ENCODE measurements around the gene SPINDOC. TPM values are rescaled to one million over a fixed set of nuclear protein-coding genes. Genes with fewer than 3 reads are reported as not detected.

The SPINDOC gene
- total RNA-seq, 1 experiment from 2014 or later, result 50.9 TPM

DNA sequence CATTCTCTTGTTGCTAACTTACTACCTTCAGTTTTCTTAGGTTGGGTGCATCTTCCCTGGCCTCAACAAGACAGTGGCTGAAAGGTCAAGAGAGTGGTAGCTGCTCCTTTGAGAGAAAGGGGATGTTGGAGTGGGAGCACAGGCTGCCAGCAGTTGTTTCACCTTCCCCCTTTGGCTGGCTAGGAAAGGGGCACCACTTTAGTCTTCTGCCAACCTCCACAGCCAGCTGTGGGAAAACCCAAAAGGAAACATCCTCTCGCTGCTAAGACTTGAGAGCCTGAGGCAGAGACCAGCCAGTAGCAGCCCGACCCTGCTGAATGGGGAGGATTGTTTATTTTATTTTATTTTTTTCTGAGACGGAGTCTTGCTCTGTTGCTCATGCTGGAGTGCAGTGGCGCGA, 60.1 kb downstream of the SPINDOC start:
- Histone ChIP-seq H3K9me2 (ENCODE audit: insufficient read depth) (no peaks in the 10 kb centered on the region), H3K9me3 (ENCODE audit: control insufficient read depth in 1 of 2, insufficient read depth in 1 of 2, low read depth in 1 of 2, low read length in 2 of 2) (no peaks in the 10 kb centered on the region), H3K4me1 (ENCODE audit: control insufficient read depth in 1 of 2, insufficient read depth in 2 of 2, low read length in 2 of 2) (peaks cover 7 to 26% of the 10 kb centered on the region in 2 experiments), H3K4me3 (replicated peaks in 1 of 2; ENCODE audit: low read depth in 1 of 2, low read length in 2 of 2) (no peak overlapping the region), H3K27ac (ENCODE audit: low read depth, low read length) (no peak overlapping the region), H3K36me3 (ENCODE audit: control insufficient read depth in 1 of 2, insufficient read depth in 2 of 2, low read length in 2 of 2) (peaks cover 0 to 5% of the 10 kb centered on the region in 2 experiments; a peak in 1 of 4 replicates), H3K4me2 (ENCODE audit: low read length) (no peak overlapping the region), H3K79me2 (ENCODE audit: insufficient read depth, low read length) (peaks cover 85% of the 10 kb centered on the region), H3K27me3 (ENCODE audit: insufficient read depth, low read length) (no peaks in the 10 kb centered on the region), H3K9ac (ENCODE audit: low read length) (no peak overlapping the region), H4K20me1 (ENCODE audit: insufficient read depth) (peaks cover 5% of the 10 kb centered on the region; the same call in 1 of the 2 replicates), H2AFZ (ENCODE audit: low read depth, low read length, poor library complexity, severe bottlenecking) (no peak overlapping the region)
- ATAC-seq, result no peak
- no peak for DNase-seq (ENCODE audit: low read depth, low spot score)
- ChIA-PET CTCF (no interaction called here), RAD21 (ENCODE audit: low non-redundant PET in 1 of 2, low total read pairs in 2 of 2, uncharacterized antibody in 2 of 2, unreplicated experiment in 2 of 2) (no interaction called here), POLR2A (interaction anchor here (1.2 kb wide), 1 partner anchor 35 kb away, joined by 3 read pairs; no protein-coding TSS in a partner anchor)
- no TSS peak for BruUV-seq (replicated peaks)
- intact Hi-C loops (cut with micrococcal nuclease), result loop anchor here (5.0 kb wide), 1 partner anchor 36 kb away; the partner anchor contains the start of gene MARK2
- TF ChIP-seq CBX3 (IDR thresholded peaks at IDR 0.05; ENCODE audit: low read depth), result no peak
- TF ChIP-seq YY1 (IDR thresholded peaks at IDR 0.05; ENCODE audit: extremely low read depth, insufficient replicate concordance, low read depth, low read length), result no peak
- TF ChIP-seq RAD21 (IDR thresholded peaks at IDR 0.05; ENCODE audit: low read depth), result no peak
- TF ChIP-seq ZFX (IDR thresholded peaks at IDR 0.05), result no peak
- TF ChIP-seq EGR1 (IDR thresholded peaks at IDR 0.05; ENCODE audit: low read depth), result no peak
- no peak for TF ChIP-seq FOSL1 (IDR thresholded peaks at IDR 0.05; ENCODE audit: low read depth)

DNA sequence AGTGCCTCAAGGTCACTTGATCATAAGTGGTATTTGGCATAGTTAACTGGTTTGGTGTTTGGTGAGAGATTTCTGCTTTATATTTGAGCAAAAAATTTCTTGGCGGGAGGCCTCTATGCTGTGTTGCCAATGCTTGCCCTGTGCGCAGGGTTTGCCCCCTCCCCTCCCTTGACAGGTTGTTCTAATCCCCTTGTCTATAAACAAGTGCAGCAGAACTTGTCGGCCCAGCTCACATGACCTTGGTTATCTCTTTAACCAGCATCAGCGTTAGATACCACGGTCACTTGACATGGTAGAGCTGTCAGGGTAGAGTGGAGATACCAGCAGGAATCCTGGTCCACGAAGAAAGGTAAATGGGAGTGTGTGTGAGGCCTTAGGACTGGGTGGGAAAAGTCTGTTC, 61.3 kb downstream of the SPINDOC start:
- TF ChIP-seq EGR1 (IDR thresholded peaks at IDR 0.05; ENCODE audit: low read depth) (no peak), ZNF274 (IDR thresholded peaks at IDR 0.05; ENCODE audit: low read depth, low read length) (no peak), JUND (IDR thresholded peaks at IDR 0.05) (no peak), RAD21 (IDR thresholded peaks at IDR 0.05; ENCODE audit: low read depth) (no peak), ZFX (IDR thresholded peaks at IDR 0.05) (no peak), EZH2phosphoT487 (IDR thresholded peaks at IDR 0.05; ENCODE audit: borderline replicate concordance) (no peak), SIN3A (IDR thresholded peaks at IDR 0.05; ENCODE audit: low read depth) (no peak)
- TF ChIP-seq, protein P1, sequence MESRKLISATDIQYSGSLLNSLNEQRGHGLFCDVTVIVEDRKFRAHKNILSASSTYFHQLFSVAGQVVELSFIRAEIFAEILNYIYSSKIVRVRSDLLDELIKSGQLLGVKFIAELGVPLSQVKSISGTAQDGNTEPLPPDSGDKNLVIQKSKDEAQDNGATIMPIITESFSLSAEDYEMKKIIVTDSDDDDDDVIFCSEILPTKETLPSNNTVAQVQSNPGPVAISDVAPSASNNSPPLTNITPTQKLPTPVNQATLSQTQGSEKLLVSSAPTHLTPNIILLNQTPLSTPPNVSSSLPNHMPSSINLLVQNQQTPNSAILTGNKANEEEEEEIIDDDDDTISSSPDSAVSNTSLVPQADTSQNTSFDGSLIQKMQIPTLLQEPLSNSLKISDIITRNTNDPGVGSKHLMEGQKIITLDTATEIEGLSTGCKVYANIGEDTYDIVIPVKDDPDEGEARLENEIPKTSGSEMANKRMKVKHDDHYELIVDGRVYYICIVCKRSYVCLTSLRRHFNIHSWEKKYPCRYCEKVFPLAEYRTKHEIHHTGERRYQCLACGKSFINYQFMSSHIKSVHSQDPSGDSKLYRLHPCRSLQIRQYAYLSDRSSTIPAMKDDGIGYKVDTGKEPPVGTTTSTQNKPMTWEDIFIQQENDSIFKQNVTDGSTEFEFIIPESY (IDR thresholded peaks at IDR 0.05; ENCODE audit: extremely low read depth, insufficient replicate concordance, low read length), result no peak
- TF ChIP-seq, protein P2, sequence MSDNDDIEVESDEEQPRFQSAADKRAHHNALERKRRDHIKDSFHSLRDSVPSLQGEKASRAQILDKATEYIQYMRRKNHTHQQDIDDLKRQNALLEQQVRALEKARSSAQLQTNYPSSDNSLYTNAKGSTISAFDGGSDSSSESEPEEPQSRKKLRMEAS (IDR thresholded peaks at IDR 0.05), result no peak
- no TSS peak for BruUV-seq (replicated peaks)
- ChIA-PET POLR2A (no interaction called here), CTCF (no interaction called here), RAD21 (ENCODE audit: low non-redundant PET in 1 of 2, low total read pairs in 2 of 2, uncharacterized antibody in 2 of 2, unreplicated experiment in 2 of 2) (no interaction called here)
- Histone ChIP-seq H3K4me3 (replicated peaks in 1 of 2; ENCODE audit: low read depth in 1 of 2, low read length in 2 of 2) (no peak overlapping the region), H2AFZ (ENCODE audit: low read depth, low read length, poor library complexity, severe bottlenecking) (no peak overlapping the region), H3K27me3 (ENCODE audit: insufficient read depth, low read length) (no peaks in the 10 kb centered on the region), H4K20me1 (ENCODE audit: insufficient read depth) (peaks cover 5% of the 10 kb centered on the region; the same call in 1 of the 2 replicates), H3K9ac (ENCODE audit: low read length) (no peak overlapping the region), H3K4me1 (ENCODE audit: control insufficient read depth in 1 of 2, insufficient read depth in 2 of 2, low read length in 2 of 2) (peaks cover 7 to 26% of the 10 kb centered on the region in 2 experiments), H3K9me3 (ENCODE audit: control insufficient read depth in 1 of 2, insufficient read depth in 1 of 2, low read depth in 1 of 2, low read length in 2 of 2) (no peaks in the 10 kb centered on the region), H3K4me2 (ENCODE audit: low read length) (no peak overlapping the region), H3K27ac (ENCODE audit: low read depth, low read length) (no peak overlapping the region), H3K79me2 (ENCODE audit: insufficient read depth, low read length) (peaks cover 82% of the 10 kb centered on the region), H3K36me3 (ENCODE audit: control insufficient read depth in 1 of 2, insufficient read depth in 2 of 2, low read length in 2 of 2) (0 out of 4 replicates have a peak, but pooled peaks cover 0 to 5% of the 10 kb centered on the region in 2 experiments), H3K9me2 (ENCODE audit: insufficient read depth) (no peaks in the 10 kb centered on the region)
- intact Hi-C loops (cut with micrococcal nuclease), result loop anchor here (5.0 kb wide), 1 partner anchor 37 kb away; the partner anchor contains the start of gene MARK2
- no peak for ATAC-seq
- DNase-seq (ENCODE audit: low read depth, low spot score), result no peak
